ENCODE data around the gene HOPX.
"Not testable (repeated sequence)": the region's sequence is repeated elsewhere in the genome, so short reads cannot be mapped to it uniquely, and the experiment has no call there.

HOPX gene

GRCh38 chr4:56634954-56635353 is 46.1 kb downstream of the HOPX start:
- not testable (repeated sequence) for H3K4me3 Mint-ChIP-seq; H3K4me1 Mint-ChIP-seq (ENCODE audit: low read depth); H3K9me3 Mint-ChIP-seq; H3K36me3 Mint-ChIP-seq (ENCODE audit: low read depth); H3K27me3 Mint-ChIP-seq; H3K27ac Mint-ChIP-seq

GRCh38 chr4:56633486-56633885 is 47.6 kb downstream of the HOPX start:
- Mint-ChIP-seq H3K9me3 (peaks cover 3% of the 10 kb centered on the region), H3K27me3 (no peaks in the 10 kb centered on the region), H3K27ac (no peak overlapping the region), H3K36me3 (ENCODE audit: low read depth) (no peaks in the 10 kb centered on the region), H3K4me3 (no peak overlapping the region), H3K4me1 (ENCODE audit: low read depth) (no peaks in the 10 kb centered on the region)

- Mint-ChIP-seq H3K4me3 (no peak overlapping the region), H3K27ac (no peak overlapping the region), H3K36me3 (ENCODE audit: low read depth) (no peaks in the 10 kb centered on the region), H3K9me3 (peaks cover 8% of the 10 kb centered on the region), H3K27me3 (no peaks in the 10 kb centered on the region), H3K4me1 (ENCODE audit: low read depth) (no peaks in the 10 kb centered on the region)
Measured at GRCh38 chr4:56630876-56631666, 50.0 kb downstream of the HOPX start.

DNA sequence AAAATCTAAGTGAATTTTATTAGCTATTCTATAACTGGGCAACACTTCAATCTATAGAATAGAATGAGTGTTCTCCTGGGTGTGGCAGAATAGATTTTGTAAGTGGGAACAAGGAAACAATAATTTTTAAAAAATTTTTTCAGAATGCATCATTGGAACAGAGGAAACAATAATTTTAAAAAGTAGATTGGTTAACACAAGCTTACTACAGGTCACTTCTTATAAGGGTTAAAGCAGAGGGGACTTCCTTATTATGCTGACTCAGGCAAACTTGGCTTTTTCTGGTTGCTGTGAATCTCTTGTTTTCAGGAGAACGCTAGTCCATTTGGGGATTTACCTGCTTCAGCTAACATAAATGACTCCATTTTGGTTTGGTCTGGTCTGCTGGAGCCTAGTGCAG is 52.5 kb downstream of the HOPX start:
- Mint-ChIP-seq H3K27me3 (no peaks in the 10 kb centered on the region), H3K4me1 (ENCODE audit: low read depth) (no peaks in the 10 kb centered on the region), H3K4me3 (no peak overlapping the region), H3K27ac (no peak overlapping the region), H3K9me3 (peaks cover 24% of the 10 kb centered on the region), H3K36me3 (ENCODE audit: low read depth) (peaks cover 11% of the 10 kb centered on the region)

DNA sequence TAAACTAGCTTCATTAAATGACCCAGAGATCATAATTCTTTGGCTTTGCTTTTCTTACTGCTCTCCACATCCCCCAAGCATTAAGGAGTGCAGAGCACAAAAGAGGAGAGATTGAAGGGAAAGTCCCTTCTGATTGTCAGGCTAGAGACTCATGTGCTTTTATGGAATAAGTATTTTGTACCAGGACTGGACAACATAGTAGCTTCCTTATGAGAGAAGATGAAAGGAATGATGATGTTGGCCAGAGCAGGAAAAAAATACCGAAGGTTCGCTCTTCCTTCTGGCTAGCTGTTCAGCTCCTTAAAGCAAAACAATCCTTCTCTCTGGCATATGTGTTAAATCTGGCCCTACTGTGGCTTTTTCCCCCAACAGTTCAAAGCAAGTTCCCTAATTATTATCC is 53.1 kb downstream of the HOPX start:
- no peak overlapping the region for H3K27ac Mint-ChIP-seq
- H3K27me3 Mint-ChIP-seq, result no peaks in the 10 kb centered on the region
- peaks cover 12% of the 10 kb centered on the region for H3K36me3 Mint-ChIP-seq (ENCODE audit: low read depth)
- no peak overlapping the region for H3K4me3 Mint-ChIP-seq
- H3K9me3 Mint-ChIP-seq, result peaks cover 25% of the 10 kb centered on the region
- H3K4me1 Mint-ChIP-seq (ENCODE audit: low read depth), result no peaks in the 10 kb centered on the region

- Mint-ChIP-seq H3K36me3 (ENCODE audit: low read depth) (peaks cover 12% of the 10 kb centered on the region), H3K4me1 (ENCODE audit: low read depth) (no peaks in the 10 kb centered on the region), H3K4me3 (no peak overlapping the region), H3K27me3 (no peaks in the 10 kb centered on the region), H3K9me3 (peaks cover 25% of the 10 kb centered on the region), H3K27ac (no peak overlapping the region)
Measured at GRCh38 chr4:56627375-56627774, 53.7 kb downstream of the HOPX start.

- Mint-ChIP-seq H3K36me3 (ENCODE audit: low read depth) (peaks cover 12% of the 10 kb centered on the region), H3K4me3 (no peak overlapping the region), H3K27ac (no peak overlapping the region), H3K4me1 (ENCODE audit: low read depth) (no peaks in the 10 kb centered on the region), H3K27me3 (no peaks in the 10 kb centered on the region), H3K9me3 (peaks cover 25% of the 10 kb centered on the region)
Measured at GRCh38 chr4:56626963-56627362, 54.1 kb downstream of the HOPX start.

DNA sequence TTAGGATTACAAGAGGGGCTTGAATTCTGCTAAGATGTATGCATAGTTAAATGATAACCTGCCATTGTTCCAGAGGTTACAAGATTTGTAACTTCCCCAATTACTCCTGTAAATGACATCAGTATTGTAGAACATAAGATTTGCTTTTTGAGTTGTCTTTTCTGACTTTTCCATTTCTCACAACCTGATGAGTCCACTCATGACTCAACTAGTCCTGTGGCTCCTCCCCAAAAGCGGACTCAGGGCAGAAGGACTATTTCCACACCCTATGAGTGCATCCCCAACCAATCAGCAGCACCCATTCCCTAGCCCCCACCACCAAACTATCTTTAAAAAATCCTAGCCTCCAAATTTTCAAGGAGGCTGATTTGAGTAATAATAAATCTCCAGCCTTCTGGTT is 54.7 kb downstream of the HOPX start:
- H3K4me3 Mint-ChIP-seq, result no peak overlapping the region
- H3K27ac Mint-ChIP-seq, result no peak overlapping the region
- H3K4me1 Mint-ChIP-seq (ENCODE audit: low read depth), result no peaks in the 10 kb centered on the region
- H3K9me3 Mint-ChIP-seq, result peaks cover 25% of the 10 kb centered on the region
- peaks cover 12% of the 10 kb centered on the region for H3K36me3 Mint-ChIP-seq (ENCODE audit: low read depth)
- H3K27me3 Mint-ChIP-seq, result peaks cover 4% of the 10 kb centered on the region

GRCh38 chr4:56622176-56622575 is 58.9 kb downstream of the HOPX start:
- Mint-ChIP-seq H3K4me1 (ENCODE audit: low read depth) (no peaks in the 10 kb centered on the region), H3K27me3 (peaks cover 11% of the 10 kb centered on the region), H3K27ac (no peak overlapping the region), H3K4me3 (no peak overlapping the region), H3K36me3 (ENCODE audit: low read depth) (peaks cover 12% of the 10 kb centered on the region), H3K9me3 (peaks cover 27% of the 10 kb centered on the region)

DNA sequence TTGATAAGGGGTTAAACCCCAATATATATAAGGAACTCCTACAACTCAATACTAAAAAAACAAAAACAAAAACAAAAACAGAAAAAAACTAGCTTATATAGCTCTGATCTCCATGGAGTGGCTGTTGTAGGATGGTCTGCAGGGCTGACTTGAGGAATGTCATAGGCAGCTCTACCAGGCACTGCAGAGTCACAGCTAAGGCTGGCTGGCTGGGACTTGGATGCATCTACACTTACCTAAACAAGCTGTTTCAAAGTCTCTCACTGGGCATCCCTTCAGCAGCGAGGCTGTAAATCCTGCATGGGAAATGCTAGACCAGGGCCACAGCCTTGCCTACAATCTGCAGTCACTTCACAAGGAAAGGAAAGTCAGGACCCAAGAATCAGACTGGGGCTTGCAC is 61.3 kb downstream of the HOPX start:
- peaks cover 11% of the 10 kb centered on the region for H3K27me3 Mint-ChIP-seq
- H3K27ac Mint-ChIP-seq, result no peak overlapping the region
- H3K4me1 Mint-ChIP-seq (ENCODE audit: low read depth), result no peaks in the 10 kb centered on the region

GRCh38 chr4:56619160-56619559 is 61.9 kb downstream of the HOPX start:
- Mint-ChIP-seq H3K4me3 (no peak overlapping the region), H3K4me1 (ENCODE audit: low read depth) (no peaks in the 10 kb centered on the region), H3K9me3 (peaks cover 12% of the 10 kb centered on the region), H3K27me3 (peaks cover 11% of the 10 kb centered on the region), H3K27ac (no peak overlapping the region), H3K36me3 (ENCODE audit: low read depth) (peaks cover 7% of the 10 kb centered on the region)

More for the DNA sequence above, 61.3 kb downstream of the HOPX start:
- Mint-ChIP-seq H3K4me3 (no peak overlapping the region), H3K9me3 (peaks cover 12% of the 10 kb centered on the region), H3K36me3 (ENCODE audit: low read depth) (peaks cover 7% of the 10 kb centered on the region)

- Mint-ChIP-seq H3K4me3 (no peak overlapping the region), H3K36me3 (ENCODE audit: low read depth) (peaks cover 3% of the 10 kb centered on the region), H3K9me3 (peaks cover 8% of the 10 kb centered on the region), H3K27me3 (peaks cover 11% of the 10 kb centered on the region), H3K27ac (no peak overlapping the region), H3K4me1 (ENCODE audit: low read depth) (no peaks in the 10 kb centered on the region)
Measured at GRCh38 chr4:56618734-56619133, 62.4 kb downstream of the HOPX start.

- peaks cover 5% of the 10 kb centered on the region for H3K9me3 Mint-ChIP-seq
- no peaks in the 10 kb centered on the region for H3K36me3 Mint-ChIP-seq (ENCODE audit: low read depth)
- no peaks in the 10 kb centered on the region for H3K4me1 Mint-ChIP-seq (ENCODE audit: low read depth)
- no peak overlapping the region for H3K4me3 Mint-ChIP-seq
- peaks cover 4% of the 10 kb centered on the region for H3K27me3 Mint-ChIP-seq
- no peak overlapping the region for H3K27ac Mint-ChIP-seq
Measured at GRCh38 chr4:56613101-56613862, 67.8 kb downstream of the HOPX start.

- no peak overlapping the region for H3K27ac Mint-ChIP-seq
- H3K4me1 Mint-ChIP-seq (ENCODE audit: low read depth), result no peaks in the 10 kb centered on the region
- no peaks in the 10 kb centered on the region for H3K36me3 Mint-ChIP-seq (ENCODE audit: low read depth)
- no peaks in the 10 kb centered on the region for H3K27me3 Mint-ChIP-seq
- H3K4me3 Mint-ChIP-seq, result no peak overlapping the region
- H3K9me3 Mint-ChIP-seq, result no peaks in the 10 kb centered on the region
Measured at GRCh38 chr4:56612282-56612681, 68.8 kb downstream of the HOPX start.

DNA sequence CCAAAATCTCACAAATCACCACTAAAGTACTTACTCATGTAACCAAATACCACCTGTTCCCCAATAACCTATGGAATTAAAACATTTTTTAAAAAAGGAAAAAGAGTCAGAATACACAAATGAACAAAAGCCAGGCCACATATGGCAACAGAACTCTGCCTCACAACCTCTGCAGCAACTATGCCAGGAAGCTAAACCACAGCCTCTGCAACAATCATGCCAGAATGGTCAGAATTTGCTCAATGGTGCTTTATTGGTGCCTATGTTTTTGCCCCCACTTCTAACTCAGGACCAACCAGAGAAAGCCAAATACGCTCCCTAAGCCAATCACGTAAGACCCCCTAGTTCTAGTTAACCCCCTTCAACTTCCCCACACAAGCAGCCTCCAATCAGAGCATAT is 69.6 kb downstream of the HOPX start:
- H3K27me3 Mint-ChIP-seq, result peaks cover 4% of the 10 kb centered on the region
- no peak overlapping the region for H3K4me3 Mint-ChIP-seq
- no peaks in the 10 kb centered on the region for H3K9me3 Mint-ChIP-seq
- no peak overlapping the region for H3K27ac Mint-ChIP-seq
- no peaks in the 10 kb centered on the region for H3K36me3 Mint-ChIP-seq (ENCODE audit: low read depth)
- H3K4me1 Mint-ChIP-seq (ENCODE audit: low read depth), result no peaks in the 10 kb centered on the region

All from stimulated activated naive CD8-positive, alpha-beta T cell treated with anti-CD3 and anti-CD28 coated beads, Interleukin-15, Interleukin-2, amounts not matched to agents 100 ng/mL and 50 ng/mL, for 24 hours (primary cell).